ENCODE data around the gene CHCHD3.

DNA sequence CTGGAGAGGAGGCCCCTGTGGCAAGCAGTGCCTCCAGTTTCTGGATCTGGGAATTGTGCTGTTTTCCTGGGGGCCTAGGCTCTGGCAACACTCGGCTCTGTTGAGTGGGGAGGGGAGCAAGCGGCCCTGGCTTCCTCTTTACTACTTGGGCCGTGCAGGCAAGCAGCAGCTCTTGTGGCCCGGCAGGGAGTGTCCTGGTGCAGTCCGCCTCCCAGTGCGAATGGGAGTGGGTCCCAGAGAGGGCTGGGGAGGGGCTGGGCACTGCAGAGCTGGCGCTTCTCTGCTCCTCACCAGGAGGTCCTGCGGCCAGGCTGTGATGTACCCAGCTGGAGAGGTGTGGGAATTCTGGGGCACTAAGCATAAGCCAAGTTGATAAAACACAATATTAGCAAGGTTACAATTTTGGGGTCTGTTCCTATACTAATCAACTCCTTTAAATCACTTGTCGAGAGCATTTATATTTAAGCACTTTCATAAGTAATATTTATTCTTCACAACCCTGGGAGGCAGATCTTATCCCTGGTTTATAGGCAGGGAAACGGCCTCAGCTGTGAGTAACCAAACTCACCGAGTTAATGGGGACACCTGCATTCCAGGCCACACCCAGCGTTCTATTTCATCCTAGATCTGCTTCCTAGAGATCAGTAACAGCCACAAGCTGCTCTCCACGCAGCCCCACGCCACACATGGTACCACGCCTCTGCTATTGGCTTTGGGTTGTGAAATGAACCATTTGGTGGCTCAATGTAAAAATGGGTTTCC, 322.2 kb downstream of the CHCHD3 start:
- TF ChIP-seq GLIS3 (CRISPR knock-in tag; IDR thresholded peaks at IDR 0.05), result no peak
- no peak for TF ChIP-seq ZFP3 (CRISPR knock-in tag; IDR thresholded peaks at IDR 0.05)
- TF ChIP-seq, protein P1, sequence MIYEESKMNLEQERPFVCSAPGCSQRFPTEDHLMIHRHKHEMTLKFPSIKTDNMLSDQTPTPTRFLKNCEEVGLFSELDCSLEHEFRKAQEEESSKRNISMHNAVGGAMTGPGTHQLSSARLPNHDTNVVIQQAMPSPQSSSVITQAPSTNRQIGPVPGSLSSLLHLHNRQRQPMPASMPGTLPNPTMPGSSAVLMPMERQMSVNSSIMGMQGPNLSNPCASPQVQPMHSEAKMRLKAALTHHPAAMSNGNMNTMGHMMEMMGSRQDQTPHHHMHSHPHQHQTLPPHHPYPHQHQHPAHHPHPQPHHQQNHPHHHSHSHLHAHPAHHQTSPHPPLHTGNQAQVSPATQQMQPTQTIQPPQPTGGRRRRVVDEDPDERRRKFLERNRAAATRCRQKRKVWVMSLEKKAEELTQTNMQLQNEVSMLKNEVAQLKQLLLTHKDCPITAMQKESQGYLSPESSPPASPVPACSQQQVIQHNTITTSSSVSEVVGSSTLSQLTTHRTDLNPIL (CRISPR knock-in tag; IDR thresholded peaks at IDR 0.05; ENCODE audit: low read depth), result no peak
- TF ChIP-seq TCF4 (CRISPR knock-in tag; IDR thresholded peaks at IDR 0.05; ENCODE audit: borderline replicate concordance), result no peak

Measured in SK-N-SH treated with all-trans-retinoic acid at 6 μM for 48 hours (cell line).